Measurements from ENCODE around the gene ALPL.

ALPL gene

GRCh38 chr1:21618059-21618458, 108.8 kb downstream of the ALPL start:
- peaks cover 11 to 29% of the 10 kb centered on the region in 2 donors for H3K4me1 ChIP-seq (ENCODE audit: control insufficient read depth in 2 of 2, insufficient read depth in 2 of 2, low read length in 2 of 2)
- no peak overlapping the region for H3K4me3 ChIP-seq (ENCODE audit: low read length in 2 of 2)
- H3K36me3 ChIP-seq (ENCODE audit: control insufficient read depth in 2 of 2, insufficient read depth in 2 of 2, low read length in 2 of 2): peaks cover 2 to 3% of the 10 kb centered on the region in 2 donors
- H3K27ac ChIP-seq (ENCODE audit: low read depth in 2 of 2, low read length in 2 of 2): no peak overlapping the region
- H3K9ac ChIP-seq (ENCODE audit: low read depth in 1 of 2, low read length in 2 of 2): no peak overlapping the region
- H3K27me3 ChIP-seq (ENCODE audit: control insufficient read depth in 2 of 2, insufficient read depth in 2 of 2, low read length in 2 of 2): peaks cover 0 to 8% of the 10 kb centered on the region in 2 donors
- no peaks in the 10 kb centered on the region for H3K9me3 ChIP-seq (ENCODE audit: control insufficient read depth in 2 of 2, low read length in 2 of 2)

GRCh38 chr1:21618561-21619374, 109.5 kb downstream of the ALPL start:
- H3K27me3 ChIP-seq (ENCODE audit: control insufficient read depth in 2 of 2, insufficient read depth in 2 of 2, low read length in 2 of 2): peaks cover 0 to 8% of the 10 kb centered on the region in 2 donors
- no peak overlapping the region for H3K9ac ChIP-seq (ENCODE audit: low read depth in 1 of 2, low read length in 2 of 2)
- peaks cover 16 to 36% of the 10 kb centered on the region in 2 donors for H3K4me1 ChIP-seq (ENCODE audit: control insufficient read depth in 2 of 2, insufficient read depth in 2 of 2, low read length in 2 of 2)
- H3K9me3 ChIP-seq (ENCODE audit: control insufficient read depth in 2 of 2, low read length in 2 of 2): no peaks in the 10 kb centered on the region
- no peak overlapping the region for H3K4me3 ChIP-seq (ENCODE audit: low read length in 2 of 2)
- no peak overlapping the region for H3K27ac ChIP-seq (ENCODE audit: low read depth in 2 of 2, low read length in 2 of 2)
- no peaks in the 10 kb centered on the region for H3K36me3 ChIP-seq (ENCODE audit: control insufficient read depth in 2 of 2, insufficient read depth in 2 of 2, low read length in 2 of 2)

- H3K9ac ChIP-seq (ENCODE audit: low read depth in 1 of 2, low read length in 2 of 2): no peak overlapping the region
- H3K27me3 ChIP-seq (ENCODE audit: control insufficient read depth in 2 of 2, insufficient read depth in 2 of 2, low read length in 2 of 2): peaks cover 0 to 8% of the 10 kb centered on the region in 2 donors
- no peaks in the 10 kb centered on the region for H3K9me3 ChIP-seq (ENCODE audit: control insufficient read depth in 2 of 2, low read length in 2 of 2)
- no peak overlapping the region for H3K27ac ChIP-seq (ENCODE audit: low read depth in 2 of 2, low read length in 2 of 2)
- peaks cover 17 to 37% of the 10 kb centered on the region in 2 donors for H3K4me1 ChIP-seq (ENCODE audit: control insufficient read depth in 2 of 2, insufficient read depth in 2 of 2, low read length in 2 of 2)
- no peaks in the 10 kb centered on the region for H3K36me3 ChIP-seq (ENCODE audit: control insufficient read depth in 2 of 2, insufficient read depth in 2 of 2, low read length in 2 of 2)
- H3K4me3 ChIP-seq (ENCODE audit: low read length in 2 of 2): no peak overlapping the region
These were observed 110.2 kb downstream of the ALPL start for GRCh38 chr1:21619375-21619947.

GRCh38 chr1:21620011-21620410, 110.8 kb downstream of the ALPL start:
- peak overlapping the region; percentile 57 to 72 for H3K4me3 ChIP-seq (ENCODE audit: low read length in 2 of 2)
- H3K9me3 ChIP-seq (ENCODE audit: control insufficient read depth in 2 of 2, low read length in 2 of 2): no peaks in the 10 kb centered on the region
- no peaks in the 10 kb centered on the region for H3K36me3 ChIP-seq (ENCODE audit: control insufficient read depth in 2 of 2, insufficient read depth in 2 of 2, low read length in 2 of 2)
- no peak overlapping the region for H3K9ac ChIP-seq (ENCODE audit: low read depth in 1 of 2, low read length in 2 of 2)
- peaks cover 15 to 32% of the 10 kb centered on the region in 2 donors for H3K4me1 ChIP-seq (ENCODE audit: control insufficient read depth in 2 of 2, insufficient read depth in 2 of 2, low read length in 2 of 2)
- peaks cover 0 to 8% of the 10 kb centered on the region in 2 donors for H3K27me3 ChIP-seq (ENCODE audit: control insufficient read depth in 2 of 2, insufficient read depth in 2 of 2, low read length in 2 of 2)
- H3K27ac ChIP-seq (ENCODE audit: low read depth in 2 of 2, low read length in 2 of 2): no peak overlapping the region

- Histone ChIP-seq H3K36me3 (ENCODE audit: control insufficient read depth in 2 of 2, insufficient read depth in 2 of 2, low read length in 2 of 2) (no peaks in the 10 kb centered on the region), H3K4me3 (ENCODE audit: low read length in 2 of 2) (peak overlapping the region; percentile 57 to 72), H3K9ac (ENCODE audit: low read depth in 1 of 2, low read length in 2 of 2) (no peak overlapping the region), H3K4me1 (ENCODE audit: control insufficient read depth in 2 of 2, insufficient read depth in 2 of 2, low read length in 2 of 2) (peaks cover 14 to 30% of the 10 kb centered on the region in 2 donors), H3K27me3 (ENCODE audit: control insufficient read depth in 2 of 2, insufficient read depth in 2 of 2, low read length in 2 of 2) (peaks cover 0 to 8% of the 10 kb centered on the region in 2 donors), H3K9me3 (ENCODE audit: control insufficient read depth in 2 of 2, low read length in 2 of 2) (no peaks in the 10 kb centered on the region), H3K27ac (ENCODE audit: low read depth in 2 of 2, low read length in 2 of 2) (no peak overlapping the region)
These were observed 111.3 kb downstream of the ALPL start for GRCh38 chr1:21620496-21620895.

GRCh38 chr1:21621051-21621450, 111.8 kb downstream of the ALPL start:
- no peaks in the 10 kb centered on the region for H3K36me3 ChIP-seq (ENCODE audit: control insufficient read depth in 2 of 2, insufficient read depth in 2 of 2, low read length in 2 of 2)
- H3K27ac ChIP-seq (ENCODE audit: low read depth in 2 of 2, low read length in 2 of 2): no peak overlapping the region
- H3K9ac ChIP-seq (ENCODE audit: low read depth in 1 of 2, low read length in 2 of 2): no peak overlapping the region
- no peaks in the 10 kb centered on the region for H3K9me3 ChIP-seq (ENCODE audit: control insufficient read depth in 2 of 2, low read length in 2 of 2)
- H3K27me3 ChIP-seq (ENCODE audit: control insufficient read depth in 2 of 2, insufficient read depth in 2 of 2, low read length in 2 of 2): peaks cover 0 to 8% of the 10 kb centered on the region in 2 donors
- peak overlapping the region; percentile 57 to 72 for H3K4me3 ChIP-seq (ENCODE audit: low read length in 2 of 2)
- peaks cover 14 to 25% of the 10 kb centered on the region in 2 donors for H3K4me1 ChIP-seq (ENCODE audit: control insufficient read depth in 2 of 2, insufficient read depth in 2 of 2, low read length in 2 of 2)

- Histone ChIP-seq H3K36me3 (ENCODE audit: control insufficient read depth in 2 of 2, insufficient read depth in 2 of 2, low read length in 2 of 2) (no peaks in the 10 kb centered on the region), H3K4me3 (ENCODE audit: low read length in 2 of 2) (peak overlapping the region; percentile 57 to 72), H3K9ac (ENCODE audit: low read depth in 1 of 2, low read length in 2 of 2) (peak overlapping the region; percentile 21 to 41), H3K4me1 (ENCODE audit: control insufficient read depth in 2 of 2, insufficient read depth in 2 of 2, low read length in 2 of 2) (peaks cover 11 to 20% of the 10 kb centered on the region in 2 donors), H3K27ac (ENCODE audit: low read depth in 2 of 2, low read length in 2 of 2) (no peak overlapping the region), H3K9me3 (ENCODE audit: control insufficient read depth in 2 of 2, low read length in 2 of 2) (no peaks in the 10 kb centered on the region), H3K27me3 (ENCODE audit: control insufficient read depth in 2 of 2, insufficient read depth in 2 of 2, low read length in 2 of 2) (peaks cover 0 to 8% of the 10 kb centered on the region in 2 donors)
These were observed 112.7 kb downstream of the ALPL start for GRCh38 chr1:21621761-21622436.

- Histone ChIP-seq H3K27ac (ENCODE audit: low read depth in 2 of 2, low read length in 2 of 2) (peak overlapping the region; percentile 65 to 80), H3K9ac (ENCODE audit: low read depth in 1 of 2, low read length in 2 of 2) (peak overlapping the region; percentile 47 to 61), H3K36me3 (ENCODE audit: control insufficient read depth in 2 of 2, insufficient read depth in 2 of 2, low read length in 2 of 2) (no peaks in the 10 kb centered on the region), H3K4me1 (ENCODE audit: control insufficient read depth in 2 of 2, insufficient read depth in 2 of 2, low read length in 2 of 2) (peaks cover 11 to 20% of the 10 kb centered on the region in 2 donors), H3K9me3 (ENCODE audit: control insufficient read depth in 2 of 2, low read length in 2 of 2) (no peaks in the 10 kb centered on the region), H3K4me3 (ENCODE audit: low read length in 2 of 2) (peak overlapping the region; percentile 20 to 38), H3K27me3 (ENCODE audit: control insufficient read depth in 2 of 2, insufficient read depth in 2 of 2, low read length in 2 of 2) (peaks cover 0 to 8% of the 10 kb centered on the region in 2 donors)
These were observed 113.5 kb downstream of the ALPL start for GRCh38 chr1:21622466-21623315.

GRCh38 chr1:21623410-21623961, 114.3 kb downstream of the ALPL start:
- H3K27me3 ChIP-seq (ENCODE audit: control insufficient read depth in 2 of 2, insufficient read depth in 2 of 2, low read length in 2 of 2): peaks cover 0 to 8% of the 10 kb centered on the region in 2 donors
- H3K9ac ChIP-seq (ENCODE audit: low read depth in 1 of 2, low read length in 2 of 2): peak overlapping the region in 1 of 2 donors; percentile 61
- H3K4me3 ChIP-seq (ENCODE audit: low read length in 2 of 2): no peak overlapping the region
- peaks cover 11 to 20% of the 10 kb centered on the region in 2 donors for H3K4me1 ChIP-seq (ENCODE audit: control insufficient read depth in 2 of 2, insufficient read depth in 2 of 2, low read length in 2 of 2)
- H3K9me3 ChIP-seq (ENCODE audit: control insufficient read depth in 2 of 2, low read length in 2 of 2): no peaks in the 10 kb centered on the region
- H3K36me3 ChIP-seq (ENCODE audit: control insufficient read depth in 2 of 2, insufficient read depth in 2 of 2, low read length in 2 of 2): no peaks in the 10 kb centered on the region
- H3K27ac ChIP-seq (ENCODE audit: low read depth in 2 of 2, low read length in 2 of 2): peak overlapping the region; percentile 65 to 80
